ENCODE measurements around the gene FHOD1.
A peak's percentile ranks its signal among the peaks of the same experiment; 100 is the strongest.

The FHOD1 gene

GRCh38 chr16:67206129-67206837 is 41.0 kb downstream of the FHOD1 start:
- DNase-seq, result no peak

GRCh38 chr16:67204076-67204475 is 43.2 kb downstream of the FHOD1 start:
- no peak for DNase-seq

- DNase-seq, result no peak
Observed at GRCh38 chr16:67202956-67203493, 44.3 kb downstream of the FHOD1 start.

- DNase-seq, result no peak
Observed at GRCh38 chr16:67202426-67202825, 44.9 kb downstream of the FHOD1 start.

- no peak for DNase-seq
Observed at GRCh38 chr16:67201411-67202345, 45.6 kb downstream of the FHOD1 start.

GRCh38 chr16:67200491-67200890 is 46.8 kb downstream of the FHOD1 start:
- no peak for DNase-seq

- DNase-seq, result no peak
Observed at GRCh38 chr16:67199808-67200198, 47.5 kb downstream of the FHOD1 start.

- no peak for DNase-seq
Observed at GRCh38 chr16:67199011-67199807, 48.1 kb downstream of the FHOD1 start, which contains the start of gene ELMO3. Gene ELMO3, plus strand, starts transcription at chr16:67199131. Its CDS starts 196 bp downstream, at chr16:67199327.

- DNase-seq, result no peak
Observed at GRCh38 chr16:67198238-67198734, 49.0 kb downstream of the FHOD1 start.

GRCh38 chr16:67197704-67198103 is 49.6 kb downstream of the FHOD1 start:
- no peak for DNase-seq

GRCh38 chr16:67196881-67197280 is 50.4 kb downstream of the FHOD1 start:
- no peak for DNase-seq

- DNase-seq, result no peak
Observed at GRCh38 chr16:67195676-67196075, 51.6 kb downstream of the FHOD1 start.

GRCh38 chr16:67194260-67194659 is 53.0 kb downstream of the FHOD1 start:
- DNase-seq, result no peak

GRCh38 chr16:67193536-67193935 is 53.7 kb downstream of the FHOD1 start:
- no peak for DNase-seq

GRCh38 chr16:67192781-67193361 is 54.4 kb downstream of the FHOD1 start:
- no peak for DNase-seq

- peak; percentile 98 for DNase-seq
Observed at GRCh38 chr16:67191995-67192681, 55.1 kb downstream of the FHOD1 start, which contains the start of gene E2F4. Gene E2F4, plus strand, starts transcription at chr16:67192155. Its CDS starts 73 bp downstream, at chr16:67192228.

- no peak for DNase-seq
Observed at GRCh38 chr16:67191411-67191994, 55.8 kb downstream of the FHOD1 start.

GRCh38 chr16:67190448-67191399 is 56.6 kb downstream of the FHOD1 start:
- DNase-seq, result no peak

- DNase-seq, result no peak
Observed at GRCh38 chr16:67190041-67190440, 57.2 kb downstream of the FHOD1 start, which contains the start of gene EXOC3L1. Gene EXOC3L1, minus strand, starts transcription at chr16:67190136. Its CDS starts 460 bp downstream, at chr16:67189676.

- no peak for DNase-seq
Observed at GRCh38 chr16:67188798-67189197, 58.5 kb downstream of the FHOD1 start.

Measured in RPMI8226 (cell line).